GM12865 (cell line): ENCODE measurements around the gene SNU13.

Source experiments
- DNase-seq: peaks from one replicate; pipeline ENCODE4 v3.0.0; 2010; ENCODE audit warnings: low read depth
- H3K4me3 ChIP-seq: 2 replicates; pipeline ENCODE4 v1.5.1; 2011; ENCODE audit warnings: mild to moderate bottlenecking, low read depth, low read length, control low read depth
- CTCF ChIP-seq: IDR thresholded peaks from 2 replicates; pipeline ENCODE4 v1.5.1; 2011; ENCODE audit warnings: low read length, control low read depth, low read depth, inconsistent platforms; ENCODE audit not compliant: insufficient read depth; ENCODE audit errors: missing control alignments

The SNU13 gene

GRCh38 chr22:41657709-41658108 is 31.0 kb downstream of the SNU13 start:
- no peak for DNase-seq
- no peak overlapping the region for H3K4me3 ChIP-seq
- TF ChIP-seq CTCF = no peak

GRCh38 chr22:41656556-41656955 is 32.1 kb downstream of the SNU13 start:
- H3K4me3 ChIP-seq = no peak overlapping the region
- DNase-seq = no peak
- TF ChIP-seq CTCF = no peak

- no peak for TF ChIP-seq CTCF
- no peak for DNase-seq
- no peak overlapping the region for H3K4me3 ChIP-seq
These were observed 34.3 kb downstream of the SNU13 start for GRCh38 chr22:41654322-41654721.

- H3K4me3 ChIP-seq = no peak overlapping the region
- no peak for DNase-seq
- no peak for TF ChIP-seq CTCF
These were observed 37.8 kb downstream of the SNU13 start for GRCh38 chr22:41650821-41651220.

- no peak for TF ChIP-seq CTCF
These were observed 38.4 kb downstream of the SNU13 start for GRCh38 chr22:41650229-41650628.

GRCh38 chr22:41648432-41648831 is 40.2 kb downstream of the SNU13 start:
- no peak overlapping the region for H3K4me3 ChIP-seq
- no peak for TF ChIP-seq CTCF
- DNase-seq = no peak

More at GRCh38 chr22:41650229-41650628, 38.4 kb downstream of the SNU13 start:
- DNase-seq = no peak
- no peak overlapping the region for H3K4me3 ChIP-seq

- DNase-seq = no peak
- TF ChIP-seq CTCF = no peak
- no peak overlapping the region for H3K4me3 ChIP-seq
These were observed 40.9 kb downstream of the SNU13 start for GRCh38 chr22:41647771-41648170.
